Sigmoid colon (tissue), 7 donors: Measurements from ENCODE around the gene REELD1. TPM values are rescaled to one million over a fixed set of nuclear protein-coding genes. Genes with fewer than 3 reads are reported as not detected.

Source experiments
- DNase-seq: peaks from one replicate; pipeline ENCODE4 v3.0.0-alpha.2; 2019
- H3K27ac ChIP-seq, 4 donors: fragments of 200-600 bp; sonication (generic); one replicate each; pipeline ENCODE4 v1.5.1; 2016 to 2019; ENCODE audit warnings: mild to moderate bottlenecking in 1 of 4
- H3K27me3 ChIP-seq, 3 donors: fragments of 200-600 bp; sonication (generic); one replicate each; pipeline ENCODE4 v1.5.1; 2019; ENCODE audit warnings: mild to moderate bottlenecking in 1 of 3
- H3K36me3 ChIP-seq, 4 donors: fragments of 200-600 bp; sonication (generic); one replicate each; pipeline ENCODE4 v1.5.1; 2016 to 2019
- H3K4me1 ChIP-seq, 4 donors: fragments of 200-600 bp; sonication (generic); one replicate each; pipeline ENCODE4 v1.5.1; 2017 to 2019
- H3K4me3 ChIP-seq, 4 donors: fragments of 200-600 bp; sonication (generic); one replicate each; pipeline ENCODE4 v1.5.1; 2017 to 2019; ENCODE audit warnings: mild to moderate bottlenecking in 2 of 4, moderate library complexity in 1 of 4
- H3K9me3 ChIP-seq, 4 donors: fragments of 200-600 bp in 3 of 4; sonication (generic) in 3 of 4; one replicate each; pipeline versions ENCODE4 v1.5.1 to v1.6.1; 2013 to 2019
- EP300 ChIP-seq, 4 donors: sonication (generic); formaldehyde crosslinking; IDR thresholded peaks; one replicate each; pipeline ENCODE4 v1.6.1; 2017; ENCODE audit warnings: antibody characterized with exemption in 4 of 4
- POLR2A ChIP-seq, 2 donors: fragments of 450-650 bp; IDR thresholded peaks; one replicate each; pipeline ENCODE4 v1.6.1; 2016; ENCODE audit warnings: antibody characterized with exemption in 2 of 2, mild to moderate bottlenecking in 2 of 2, moderate library complexity in 2 of 2
- POLR2AphosphoS5 ChIP-seq, 4 donors: sonication (generic); formaldehyde crosslinking; IDR thresholded peaks; one replicate each; pipeline ENCODE4 v1.6.1; 2017; ENCODE audit warnings: antibody characterized with exemption in 4 of 4
- WGBS, 2 donors: extraction: QIAGEN DNeasy Blood & Tissue Kit; methylation state at CpG; one replicate each; pipeline ENCODE4 v1.1.7; 2013; 5-methylcytosine and 5-hydroxymethylcytosine counted together
- intact Hi-C: fragments of 100-400 bp; cut with DNase I; formaldehyde crosslinking; loops from one replicate; pipeline ENCODE4 v1.15.1; 2023
- polyA plus RNA-seq, 3 donors: library from polyadenylated mRNA; stranded (reverse); fragments of 200-250 nt; gene quantifications; one replicate each; pipeline ENCODE4 v1.2.3, GENCODE V29; 2013
- total RNA-seq, 4 donors: library from RNA; depleted of rRNA; stranded (reverse); fragments of >200 nt; gene quantifications; one replicate each; pipeline ENCODE4 v1.1.0, GENCODE V29; 2016
- TF ChIP-seq, protein P1 (sequence below), 4 experiments: fragments of 450-650 bp in 3 of 4; fragments of 200-600 bp in 1 of 4; IDR thresholded peaks; one replicate each; pipeline ENCODE4 v1.5.1; 2016 to 2019; ENCODE audit warnings: antibody characterized with exemption in 4 of 4, mild to moderate bottlenecking in 3 of 4, moderate library complexity in 2 of 4
- donor health status: healthy with polysubstance abuse.
- donor health status: Bipolar disorder and iron deficiency.
- donor health status: healthy.

REELD1 gene
- total and polyA plus RNA-seq, 7 donors = 0.13 to 0.36 TPM; not detected in 5

- DNase-seq = no peak
- TF ChIP-seq POLR2AphosphoS5 (IDR thresholded peaks at IDR 0.05) (no peak), POLR2A (IDR thresholded peaks at IDR 0.05) (no peak), EP300 (IDR thresholded peaks at IDR 0.05) (no peak)
- TF ChIP-seq, protein P1, sequence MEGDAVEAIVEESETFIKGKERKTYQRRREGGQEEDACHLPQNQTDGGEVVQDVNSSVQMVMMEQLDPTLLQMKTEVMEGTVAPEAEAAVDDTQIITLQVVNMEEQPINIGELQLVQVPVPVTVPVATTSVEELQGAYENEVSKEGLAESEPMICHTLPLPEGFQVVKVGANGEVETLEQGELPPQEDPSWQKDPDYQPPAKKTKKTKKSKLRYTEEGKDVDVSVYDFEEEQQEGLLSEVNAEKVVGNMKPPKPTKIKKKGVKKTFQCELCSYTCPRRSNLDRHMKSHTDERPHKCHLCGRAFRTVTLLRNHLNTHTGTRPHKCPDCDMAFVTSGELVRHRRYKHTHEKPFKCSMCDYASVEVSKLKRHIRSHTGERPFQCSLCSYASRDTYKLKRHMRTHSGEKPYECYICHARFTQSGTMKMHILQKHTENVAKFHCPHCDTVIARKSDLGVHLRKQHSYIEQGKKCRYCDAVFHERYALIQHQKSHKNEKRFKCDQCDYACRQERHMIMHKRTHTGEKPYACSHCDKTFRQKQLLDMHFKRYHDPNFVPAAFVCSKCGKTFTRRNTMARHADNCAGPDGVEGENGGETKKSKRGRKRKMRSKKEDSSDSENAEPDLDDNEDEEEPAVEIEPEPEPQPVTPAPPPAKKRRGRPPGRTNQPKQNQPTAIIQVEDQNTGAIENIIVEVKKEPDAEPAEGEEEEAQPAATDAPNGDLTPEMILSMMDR (IDR thresholded peaks at IDR 0.05) = no peak
- intact Hi-C loops = no loop called here
- Histone ChIP-seq H3K4me1 (no peaks in the 10 kb centered on the region), H3K27ac (no peak overlapping the region), H3K27me3 (no peaks in the 10 kb centered on the region), H3K4me3 (no peak overlapping the region), H3K36me3 (peaks cover 0 to 10% (median 0%) of the 10 kb centered on the region in 4 donors), H3K9me3 (no peaks in the 10 kb centered on the region)
- WGBS, 2 donors = 22 to 70% methylated on average over 5 of the region's 5 CpGs
Measured at GRCh38 chr4:146252969-146253611, 38.8 kb downstream of the REELD1 start.

DNA sequence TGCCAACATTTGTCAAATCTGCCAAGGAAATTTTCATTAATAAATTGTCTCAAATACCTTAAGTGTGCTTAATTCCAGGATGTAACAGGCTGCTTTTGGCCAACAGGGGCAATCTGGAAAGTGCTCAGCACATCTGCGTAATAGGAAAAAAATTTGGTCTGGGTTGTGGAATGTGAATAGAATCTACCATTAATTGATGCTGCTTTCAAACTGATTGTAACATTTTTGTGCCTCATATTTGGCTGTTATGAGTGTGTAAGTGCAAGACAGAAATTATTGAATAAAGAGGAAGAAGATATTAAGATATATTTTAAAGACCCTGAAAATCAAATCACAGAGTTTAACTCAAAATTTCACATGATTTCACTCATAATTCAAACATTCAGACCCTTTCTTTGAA, 41.1 kb downstream of the REELD1 start:
- TF ChIP-seq, protein P1 (IDR thresholded peaks at IDR 0.05) = no peak
- TF ChIP-seq POLR2A (IDR thresholded peaks at IDR 0.05) (no peak), EP300 (IDR thresholded peaks at IDR 0.05) (no peak), POLR2AphosphoS5 (IDR thresholded peaks at IDR 0.05) (no peak)
- WGBS, 2 donors = 93 to 98% methylated on average over 1 of the region's 1 CpG
- DNase-seq = no peak
- H3K27ac ChIP-seq = no peak overlapping the region
- intact Hi-C loops = no loop called here
- no peaks in the 10 kb centered on the region for H3K9me3 ChIP-seq
- H3K4me1 ChIP-seq = no peaks in the 10 kb centered on the region
- no peak overlapping the region for H3K4me3 ChIP-seq
- peaks cover 0 to 14% (median 0%) of the 10 kb centered on the region in 4 donors for H3K36me3 ChIP-seq
- H3K27me3 ChIP-seq = no peaks in the 10 kb centered on the region

- intact Hi-C loops = no loop called here
- H3K4me1 ChIP-seq = no peaks in the 10 kb centered on the region
- TF ChIP-seq, protein P1 (IDR thresholded peaks at IDR 0.05) = no peak
- TF ChIP-seq POLR2A (IDR thresholded peaks at IDR 0.05) = no peak
- no peak for TF ChIP-seq POLR2AphosphoS5 (IDR thresholded peaks at IDR 0.05)
- TF ChIP-seq EP300 (IDR thresholded peaks at IDR 0.05) = no peak
- DNase-seq = no peak
- H3K27me3 ChIP-seq = no peaks in the 10 kb centered on the region
- H3K36me3 ChIP-seq = peaks cover 0 to 14% (median 0%) of the 10 kb centered on the region in 4 donors
- 64 to 74% methylated on average over 3 of the region's 3 CpGs for WGBS, 2 donors
- H3K9me3 ChIP-seq = no peaks in the 10 kb centered on the region
- H3K27ac ChIP-seq = no peak overlapping the region
- H3K4me3 ChIP-seq = no peak overlapping the region
Measured at GRCh38 chr4:146255874-146256273, 41.5 kb downstream of the REELD1 start.

- WGBS, 2 donors = 14 to 61% methylated on average over 1 of the region's 1 CpG
- Histone ChIP-seq H3K4me1 (no peaks in the 10 kb centered on the region), H3K9me3 (no peaks in the 10 kb centered on the region), H3K4me3 (no peak overlapping the region), H3K27me3 (no peaks in the 10 kb centered on the region), H3K27ac (no peak overlapping the region), H3K36me3 (peaks cover 0 to 14% (median 0%) of the 10 kb centered on the region in 4 donors)
- TF ChIP-seq EP300 (IDR thresholded peaks at IDR 0.05) = no peak
- no peak for TF ChIP-seq POLR2AphosphoS5 (IDR thresholded peaks at IDR 0.05)
- intact Hi-C loops = no loop called here
- DNase-seq = no peak
Measured at GRCh38 chr4:146256328-146256727, 42.0 kb downstream of the REELD1 start.

- no peak for DNase-seq
- Histone ChIP-seq H3K27me3 (no peaks in the 10 kb centered on the region), H3K4me1 (no peaks in the 10 kb centered on the region), H3K4me3 (no peak overlapping the region), H3K36me3 (peaks cover 0 to 14% (median 0%) of the 10 kb centered on the region in 4 donors), H3K9me3 (no peaks in the 10 kb centered on the region), H3K27ac (no peak overlapping the region)
- TF ChIP-seq EP300 (IDR thresholded peaks at IDR 0.05) (no peak), POLR2A (IDR thresholded peaks at IDR 0.05) (no peak), POLR2AphosphoS5 (IDR thresholded peaks at IDR 0.05) (no peak)
- TF ChIP-seq, protein P1 (IDR thresholded peaks at IDR 0.05) = no peak
- 93 to 100% methylated on average over 1 of the region's 1 CpG for WGBS, 2 donors
- intact Hi-C loops = no loop called here
Measured at GRCh38 chr4:146257511-146257910, 43.2 kb downstream of the REELD1 start.
